ENCODE results near the gene WDFY4.

Gene WDFY4

DNA sequence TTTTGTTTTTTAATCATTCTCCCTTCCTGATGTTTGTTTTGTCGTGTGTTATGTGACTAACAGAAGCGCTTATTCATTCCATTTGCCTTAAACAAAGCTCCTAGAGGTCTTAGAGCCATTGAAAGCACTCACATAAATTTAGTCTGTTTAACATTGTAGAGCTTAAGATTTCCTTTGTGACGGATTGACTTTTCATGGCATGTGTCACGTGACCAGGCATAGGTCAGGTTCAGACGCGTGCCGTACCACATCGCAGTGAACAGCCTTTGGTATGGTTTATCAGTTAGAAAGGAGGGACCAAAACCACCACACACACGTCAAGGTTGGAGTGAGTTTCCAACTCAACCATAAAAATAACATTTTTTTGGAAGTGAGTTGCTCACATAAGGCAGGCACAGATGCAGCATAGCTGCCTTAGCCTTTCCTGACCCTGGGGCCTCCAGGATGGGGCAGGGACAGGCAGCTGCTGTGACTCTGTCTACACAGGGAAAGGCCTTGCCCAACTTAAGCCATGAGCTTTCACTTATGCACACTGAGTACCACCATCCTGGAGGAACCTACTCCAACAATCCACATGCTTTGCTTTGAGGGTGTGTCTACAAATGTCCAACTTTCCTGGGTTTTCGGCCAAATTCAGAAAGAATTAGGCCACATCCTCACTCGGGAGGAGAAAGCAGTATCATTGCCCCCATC is 55.5 kb downstream of the WDFY4 start:
- Mint-ChIP-seq H3K9me3 (no peaks in the 10 kb centered on the region), H3K27ac (no peak overlapping the region), H3K27me3 (peaks cover 1% of the 10 kb centered on the region), H3K36me3 (no peaks in the 10 kb centered on the region), H3K4me1 (no peaks in the 10 kb centered on the region), H3K4me3 (no peak overlapping the region)

DNA sequence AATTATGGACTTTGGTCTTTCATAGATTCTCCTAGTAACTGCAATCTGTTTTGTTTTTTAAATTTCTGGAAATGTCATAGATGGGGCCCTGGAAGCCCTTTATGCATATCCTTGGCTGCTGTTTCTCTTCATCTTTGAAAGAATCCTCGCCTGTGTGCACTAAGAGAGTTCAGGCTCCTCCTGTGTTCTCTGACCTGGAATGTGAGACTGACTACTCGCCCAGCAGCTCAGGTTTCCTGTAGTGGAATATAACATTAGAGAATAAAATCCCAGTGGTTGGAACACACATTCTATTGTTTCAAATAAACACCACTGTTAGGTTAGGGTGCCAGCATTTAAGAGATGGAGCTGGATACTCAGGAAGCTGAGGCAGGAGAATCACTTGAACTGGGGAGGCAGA is 56.3 kb downstream of the WDFY4 start:
- Mint-ChIP-seq H3K4me1 (no peaks in the 10 kb centered on the region), H3K9me3 (no peaks in the 10 kb centered on the region), H3K27me3 (no peaks in the 10 kb centered on the region), H3K36me3 (no peaks in the 10 kb centered on the region), H3K27ac (no peak overlapping the region), H3K4me3 (no peak overlapping the region)

DNA sequence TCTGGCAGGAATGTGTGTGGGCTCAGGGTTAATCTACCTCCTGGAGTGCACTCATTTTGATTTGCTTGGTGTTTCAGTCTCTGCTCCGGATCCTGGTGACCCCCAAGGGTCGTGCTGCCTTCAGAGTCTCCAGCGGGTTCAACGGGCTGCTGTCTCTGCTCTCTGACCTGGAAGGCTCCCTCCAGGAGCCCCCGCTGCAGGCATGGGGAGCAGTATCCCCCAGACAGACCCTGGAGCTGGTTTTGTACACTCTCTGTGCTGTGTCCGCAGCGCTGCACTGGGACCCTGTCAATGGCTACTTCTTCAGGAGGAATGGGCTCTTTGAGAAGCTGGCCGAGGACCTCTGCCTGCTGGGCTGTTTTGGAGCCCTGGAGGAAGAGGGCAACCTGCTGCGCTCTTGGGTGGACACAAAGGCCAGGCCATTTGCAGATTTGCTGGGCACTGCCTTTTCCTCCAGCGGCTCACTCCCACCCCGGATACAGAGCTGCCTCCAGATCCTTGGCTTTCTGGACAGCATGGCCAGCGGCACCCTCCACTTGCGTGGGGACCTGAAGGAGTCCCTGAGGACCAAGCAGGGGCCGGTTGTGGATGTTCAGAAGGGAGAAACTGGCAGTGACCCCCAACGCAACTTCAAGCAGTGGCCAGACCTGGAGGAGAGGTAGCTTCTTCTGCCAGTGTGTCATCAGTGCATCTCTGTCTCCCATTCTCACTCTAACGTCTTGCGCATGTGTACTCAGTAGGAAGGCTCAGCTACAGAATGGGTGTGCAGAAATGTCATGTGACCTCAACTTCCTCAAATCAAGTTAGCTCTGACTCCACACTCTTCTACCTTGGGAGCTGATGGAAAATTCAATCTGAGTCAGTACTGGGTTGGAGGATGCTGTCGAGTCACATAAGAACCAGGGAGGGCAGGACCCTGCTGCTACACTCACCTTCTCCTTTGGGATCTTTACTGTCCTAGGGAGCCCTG is 58.5 kb downstream of the WDFY4 start:
- no peaks in the 10 kb centered on the region for H3K4me1 Mint-ChIP-seq
- no peak overlapping the region for H3K27ac Mint-ChIP-seq
- no peak overlapping the region for H3K4me3 Mint-ChIP-seq
- H3K27me3 Mint-ChIP-seq, result no peaks in the 10 kb centered on the region
- H3K9me3 Mint-ChIP-seq, result peaks cover 8% of the 10 kb centered on the region
- H3K36me3 Mint-ChIP-seq, result peaks cover 1% of the 10 kb centered on the region

DNA sequence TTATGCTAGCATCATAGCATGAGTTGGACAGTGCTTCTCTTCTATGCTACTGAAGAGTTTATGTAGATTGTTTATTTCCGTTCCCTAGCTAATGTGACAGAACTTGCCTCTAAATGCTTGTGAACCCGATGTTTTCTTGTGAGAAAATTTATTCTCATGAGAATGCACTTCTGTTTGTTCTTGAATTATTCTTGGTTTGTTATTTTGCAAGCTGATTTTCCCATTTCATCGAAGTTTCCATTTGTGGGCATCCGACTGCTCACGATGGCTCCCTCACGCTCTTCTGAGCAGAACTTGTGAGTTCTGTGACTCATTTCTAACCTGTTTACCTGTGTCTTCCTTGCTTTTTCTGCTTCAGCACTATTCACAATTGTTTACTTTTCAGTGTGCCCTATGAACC is 59.9 kb downstream of the WDFY4 start:
- H3K4me1 Mint-ChIP-seq, result no peaks in the 10 kb centered on the region
- H3K27me3 Mint-ChIP-seq, result no peaks in the 10 kb centered on the region
- H3K4me3 Mint-ChIP-seq, result no peak overlapping the region
- H3K27ac Mint-ChIP-seq, result no peak overlapping the region
- H3K36me3 Mint-ChIP-seq, result peaks cover 1% of the 10 kb centered on the region
- peaks cover 8% of the 10 kb centered on the region for H3K9me3 Mint-ChIP-seq

DNA sequence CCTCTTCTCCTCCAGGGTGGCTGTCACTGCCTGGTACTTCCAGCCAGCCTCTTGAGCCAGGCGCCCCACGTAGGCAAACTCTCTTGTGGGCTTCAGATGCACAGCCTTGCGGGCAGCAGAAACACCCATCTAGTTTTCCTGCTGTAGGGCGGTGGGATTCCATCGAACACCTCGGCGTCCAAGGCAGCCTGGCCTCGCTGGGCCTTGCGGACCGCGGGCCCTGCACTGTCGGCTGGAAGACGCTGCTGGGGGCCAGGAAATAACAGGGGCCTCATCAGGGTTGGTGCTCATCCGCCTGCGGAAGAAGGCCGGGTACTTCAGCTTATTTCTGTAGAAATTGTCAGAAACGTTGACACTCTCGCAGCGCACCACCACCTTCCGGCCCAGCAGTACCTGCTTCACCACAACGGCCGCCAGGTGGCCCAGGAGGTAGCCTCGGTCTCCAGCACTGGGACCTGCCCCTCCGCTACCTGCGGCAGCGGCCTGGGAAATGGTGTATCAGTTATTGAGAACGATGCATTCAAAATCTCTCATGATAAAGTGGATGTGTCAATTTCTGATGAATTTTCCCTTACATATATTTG is 61.1 kb downstream of the WDFY4 start:
- Mint-ChIP-seq H3K4me1 (no peaks in the 10 kb centered on the region), H3K27ac (no peak overlapping the region), H3K9me3 (peaks cover 8% of the 10 kb centered on the region), H3K4me3 (no peak overlapping the region), H3K36me3 (peaks cover 1% of the 10 kb centered on the region), H3K27me3 (no peaks in the 10 kb centered on the region)

DNA sequence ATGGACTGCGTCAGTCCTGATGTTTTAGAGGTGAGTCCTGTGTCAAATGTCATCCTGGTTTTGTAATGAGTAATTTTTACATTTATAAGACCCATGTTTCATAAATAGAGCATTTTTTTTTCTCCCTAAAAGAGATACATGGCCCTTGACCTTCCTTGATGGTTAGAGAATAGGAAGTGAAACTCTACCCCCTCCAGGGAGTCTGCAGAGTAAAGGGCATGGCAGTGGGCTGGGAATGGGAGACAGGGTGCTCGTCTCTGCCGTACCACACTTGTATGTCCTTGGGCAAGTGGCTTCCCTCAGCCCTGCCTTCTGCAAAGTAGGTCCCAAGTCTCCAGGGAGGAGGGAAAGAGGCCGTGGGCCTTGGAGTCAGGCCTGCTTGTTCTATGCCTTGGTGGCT is 63.9 kb downstream of the WDFY4 start:
- Mint-ChIP-seq H3K36me3 (peaks cover 1% of the 10 kb centered on the region), H3K27ac (no peak overlapping the region), H3K4me1 (no peaks in the 10 kb centered on the region)

DNA sequence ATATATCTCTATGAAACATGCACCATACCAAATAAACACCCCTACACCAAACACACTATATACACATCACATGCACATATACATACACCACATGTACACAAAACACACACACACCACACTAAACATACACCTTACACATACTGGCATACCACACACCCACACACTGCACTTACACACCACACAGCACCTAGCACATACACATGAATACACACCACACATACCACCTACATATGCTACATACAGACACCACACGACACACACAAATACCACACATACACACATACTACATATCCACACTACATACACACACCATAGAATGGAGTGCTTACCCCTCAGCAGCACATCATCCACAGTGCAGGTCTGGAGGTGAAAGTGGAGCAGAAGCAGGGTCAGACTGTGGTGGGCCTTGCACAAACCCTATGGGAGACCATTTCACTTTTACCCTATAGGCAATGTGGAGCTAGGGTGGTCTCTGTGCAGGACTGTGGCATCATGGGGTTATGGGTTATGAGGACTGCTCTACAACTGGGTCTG is 64.6 kb downstream of the WDFY4 start:
- no peaks in the 10 kb centered on the region for H3K27me3 Mint-ChIP-seq
- no peak overlapping the region for H3K27ac Mint-ChIP-seq
- peaks cover 1% of the 10 kb centered on the region for H3K36me3 Mint-ChIP-seq
- no peaks in the 10 kb centered on the region for H3K4me1 Mint-ChIP-seq
- no peak overlapping the region for H3K4me3 Mint-ChIP-seq
- H3K9me3 Mint-ChIP-seq, result peaks cover 8% of the 10 kb centered on the region

More for the DNA sequence above, 63.9 kb downstream of the WDFY4 start:
- Mint-ChIP-seq H3K9me3 (peaks cover 8% of the 10 kb centered on the region), H3K27me3 (no peaks in the 10 kb centered on the region), H3K4me3 (no peak overlapping the region)

DNA sequence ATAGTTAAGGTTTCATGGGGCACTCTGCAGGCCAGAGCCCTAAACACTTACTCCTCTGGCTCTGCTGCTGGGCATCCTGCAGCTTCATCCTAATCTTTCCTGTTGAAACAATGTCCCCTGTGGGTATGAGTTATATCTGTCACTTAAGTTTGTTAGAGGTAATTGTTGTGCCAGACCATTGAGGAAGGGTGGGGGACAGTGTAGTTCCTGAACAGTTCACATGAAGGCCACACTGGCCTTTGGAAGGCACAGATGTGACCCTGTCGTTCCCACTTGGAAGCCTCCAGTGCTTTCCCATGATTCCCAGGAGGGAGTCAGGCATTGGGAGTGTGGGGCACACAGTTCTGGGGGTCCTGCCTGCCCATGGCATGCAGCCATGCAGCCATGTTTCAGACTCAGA is 65.3 kb downstream of the WDFY4 start:
- Mint-ChIP-seq H3K4me1 (no peaks in the 10 kb centered on the region), H3K4me3 (no peak overlapping the region), H3K36me3 (peaks cover 1% of the 10 kb centered on the region), H3K27me3 (no peaks in the 10 kb centered on the region), H3K27ac (no peak overlapping the region), H3K9me3 (peaks cover 8% of the 10 kb centered on the region)

DNA sequence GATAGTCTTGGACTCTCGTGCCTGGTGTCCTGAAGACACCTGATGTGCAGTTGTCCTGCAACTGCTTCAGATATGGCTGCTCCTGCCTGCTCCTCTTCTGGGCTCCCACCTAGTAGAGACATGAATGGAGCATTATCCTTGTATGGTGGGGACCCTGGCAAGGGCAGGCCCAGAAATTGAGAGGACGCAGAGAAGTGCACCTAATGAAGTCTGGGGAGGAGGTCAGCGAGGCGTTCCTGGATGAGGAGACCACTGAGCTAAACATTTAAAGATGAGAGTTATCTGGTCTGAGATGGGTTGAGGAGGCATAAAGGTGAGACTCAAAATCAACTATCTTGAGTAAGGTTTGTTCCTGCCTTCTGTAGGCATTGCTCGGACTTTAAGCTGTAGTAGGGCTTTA is 66.3 kb downstream of the WDFY4 start:
- Mint-ChIP-seq H3K9me3 (peaks cover 8% of the 10 kb centered on the region), H3K27ac (no peak overlapping the region), H3K4me1 (no peaks in the 10 kb centered on the region), H3K4me3 (no peak overlapping the region), H3K36me3 (peaks cover 1% of the 10 kb centered on the region), H3K27me3 (no peaks in the 10 kb centered on the region)

DNA sequence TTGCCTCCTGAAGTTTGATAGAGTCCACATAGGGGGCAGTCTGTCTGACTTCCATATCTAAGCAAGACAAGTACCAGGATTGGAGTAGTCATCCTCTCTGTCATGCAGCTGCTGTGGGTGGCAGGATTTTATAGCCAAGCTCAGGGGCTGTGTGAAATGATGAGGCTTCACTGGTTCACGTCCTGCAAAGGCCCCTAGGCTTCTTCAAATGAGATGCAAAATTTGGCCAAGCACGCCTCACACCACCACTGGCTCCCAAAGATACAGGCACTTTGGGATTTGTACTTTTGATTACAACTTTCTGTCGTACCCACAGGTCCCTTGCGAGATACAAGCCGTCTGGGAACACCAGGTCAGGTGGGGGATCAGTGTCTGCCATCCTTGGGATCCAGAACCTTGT is 67.1 kb downstream of the WDFY4 start:
- peaks cover 1% of the 10 kb centered on the region for H3K36me3 Mint-ChIP-seq
- peaks cover 8% of the 10 kb centered on the region for H3K9me3 Mint-ChIP-seq
- no peaks in the 10 kb centered on the region for H3K4me1 Mint-ChIP-seq
- no peaks in the 10 kb centered on the region for H3K27me3 Mint-ChIP-seq
- no peak overlapping the region for H3K4me3 Mint-ChIP-seq
- H3K27ac Mint-ChIP-seq, result no peak overlapping the region

DNA sequence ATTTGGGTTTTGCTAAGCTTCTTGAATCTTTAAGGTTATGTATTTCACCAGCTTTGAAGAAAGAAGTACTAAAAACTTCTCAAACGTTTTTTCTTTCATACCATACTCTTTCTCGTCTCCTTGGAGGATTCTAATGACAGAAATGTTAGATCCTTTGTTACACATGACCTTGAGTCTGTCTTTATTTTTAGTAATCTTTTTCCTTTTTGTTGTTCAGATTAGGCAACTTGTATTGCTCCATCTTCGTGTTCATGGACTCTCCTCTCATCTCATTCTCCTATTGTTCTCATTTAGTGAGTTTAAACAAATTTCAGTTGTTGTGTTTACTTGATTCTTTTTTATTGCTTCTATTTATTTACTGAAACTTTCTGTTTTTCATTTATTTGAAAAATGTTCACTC is 73.7 kb downstream of the WDFY4 start:
- H3K36me3 Mint-ChIP-seq, result peaks cover 1% of the 10 kb centered on the region
- H3K4me1 Mint-ChIP-seq, result no peaks in the 10 kb centered on the region
- H3K9me3 Mint-ChIP-seq, result peaks cover 6% of the 10 kb centered on the region
- no peak overlapping the region for H3K4me3 Mint-ChIP-seq
- H3K27ac Mint-ChIP-seq, result no peak overlapping the region
- peaks cover 8% of the 10 kb centered on the region for H3K27me3 Mint-ChIP-seq

DNA sequence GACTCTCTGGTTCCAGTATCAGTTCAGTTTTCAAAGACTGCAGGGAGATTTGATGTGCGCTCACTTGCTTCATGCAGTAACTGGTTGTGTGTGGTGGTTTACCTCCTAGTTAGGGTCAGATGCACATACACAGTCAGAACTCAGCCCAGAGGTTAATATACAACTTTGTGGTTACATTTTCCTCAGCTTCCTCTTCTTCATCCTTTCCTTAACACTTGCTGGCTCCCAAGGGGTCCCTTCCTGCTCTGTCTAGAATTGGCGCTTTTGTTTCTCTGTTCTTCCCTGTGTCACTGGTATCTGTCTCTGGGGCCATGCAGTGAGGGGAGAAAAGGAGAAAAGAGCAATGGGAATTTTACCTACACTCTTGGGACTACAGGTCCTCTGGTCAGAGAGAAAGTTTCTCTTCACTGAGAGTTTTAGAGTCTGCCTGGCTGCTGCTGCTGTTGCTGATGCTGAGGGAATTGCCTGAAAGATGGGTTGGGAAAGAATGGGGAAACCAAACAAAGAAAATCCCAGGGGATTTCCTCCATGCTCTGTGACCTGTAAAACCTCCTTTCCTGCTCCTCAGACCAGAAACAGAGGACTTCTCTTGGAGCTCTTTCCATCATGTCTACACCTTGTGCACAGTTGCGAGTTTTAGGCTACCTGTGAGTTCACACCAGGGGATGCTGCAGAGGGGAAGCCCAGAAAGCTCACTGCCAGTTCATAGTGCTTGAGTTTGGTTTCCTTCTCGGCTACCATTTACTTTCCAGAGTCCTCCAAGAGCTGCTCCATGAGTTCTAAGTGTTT is 74.6 kb downstream of the WDFY4 start:
- Mint-ChIP-seq H3K4me3 (no peak overlapping the region), H3K4me1 (no peaks in the 10 kb centered on the region), H3K36me3 (peaks cover 1% of the 10 kb centered on the region), H3K27ac (no peak overlapping the region), H3K9me3 (peaks cover 6% of the 10 kb centered on the region), H3K27me3 (peaks cover 8% of the 10 kb centered on the region)

DNA sequence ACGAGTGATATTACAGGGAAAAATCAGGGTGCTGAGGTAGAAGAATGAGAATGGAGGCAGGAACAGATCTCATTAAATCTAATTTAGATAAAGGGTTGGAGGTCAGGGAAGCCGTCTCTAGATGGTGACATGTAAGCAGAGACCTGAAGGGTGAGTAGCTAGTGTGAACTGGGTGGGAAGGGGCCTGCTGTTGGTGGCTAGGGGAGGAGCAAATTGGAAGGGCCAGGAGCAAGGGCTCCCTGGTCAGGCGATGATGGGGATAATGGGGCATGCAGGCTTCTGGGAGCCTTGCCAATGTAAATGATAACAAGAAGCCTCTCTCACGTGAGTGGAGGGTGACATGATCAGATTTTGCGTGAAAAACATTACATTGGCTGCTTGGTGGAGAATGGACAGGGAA is 76.3 kb downstream of the WDFY4 start:
- peaks cover 6% of the 10 kb centered on the region for H3K9me3 Mint-ChIP-seq
- no peak overlapping the region for H3K4me3 Mint-ChIP-seq
- no peak overlapping the region for H3K27ac Mint-ChIP-seq
- no peaks in the 10 kb centered on the region for H3K4me1 Mint-ChIP-seq
- H3K36me3 Mint-ChIP-seq, result peaks cover 1% of the 10 kb centered on the region
- H3K27me3 Mint-ChIP-seq, result peaks cover 8% of the 10 kb centered on the region

DNA sequence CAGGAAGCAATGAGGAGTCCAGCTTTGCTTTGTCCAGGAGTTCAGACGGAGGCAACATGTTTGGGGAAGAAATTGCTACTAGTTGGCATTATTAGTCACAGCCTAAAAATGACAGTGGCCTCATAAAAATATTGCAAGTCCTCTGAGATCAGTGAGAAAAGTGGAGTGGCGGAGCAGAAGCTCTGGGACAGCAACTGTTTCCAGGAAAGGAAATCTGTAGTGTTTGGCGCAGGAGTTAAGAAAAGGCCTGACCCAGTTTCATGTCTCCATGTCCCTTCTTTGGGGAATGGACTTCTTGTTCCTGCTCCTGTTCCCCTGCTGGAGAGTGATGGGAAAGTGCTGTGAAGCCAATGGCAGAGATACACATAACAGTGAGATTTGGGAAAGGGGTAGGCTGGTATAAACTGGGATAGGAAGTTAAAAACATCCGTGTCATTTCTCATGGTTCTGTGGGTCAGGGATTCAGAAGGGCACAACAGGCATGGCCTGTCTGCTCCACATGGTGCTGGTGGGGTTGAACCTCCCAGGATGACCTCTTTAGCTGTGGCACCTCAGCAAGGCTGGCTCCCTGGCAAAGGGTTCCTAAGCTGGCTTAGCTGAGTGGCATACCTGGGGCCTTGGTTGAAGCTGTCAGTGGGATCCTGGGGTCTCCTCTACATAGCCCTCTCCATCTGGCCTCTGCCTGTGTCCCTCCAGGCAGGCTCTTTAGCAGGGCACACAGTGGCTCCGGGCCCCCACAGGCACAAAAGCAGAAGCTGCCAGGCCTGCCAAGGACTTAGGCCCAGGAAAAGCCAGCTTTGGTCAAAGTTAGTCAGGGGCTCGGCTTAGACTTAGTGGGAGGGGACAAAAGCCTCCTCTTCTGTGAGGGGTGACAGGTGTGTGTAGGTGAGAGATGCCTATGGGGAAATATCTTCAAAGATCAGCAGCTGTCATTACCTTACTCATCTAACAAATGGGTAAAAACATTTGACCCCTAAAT is 77.7 kb downstream of the WDFY4 start:
- H3K27ac Mint-ChIP-seq, result no peak overlapping the region
- H3K36me3 Mint-ChIP-seq, result peaks cover 1% of the 10 kb centered on the region
- no peaks in the 10 kb centered on the region for H3K4me1 Mint-ChIP-seq

More for the DNA sequence above, 77.7 kb downstream of the WDFY4 start:
- H3K4me3 Mint-ChIP-seq, result no peak overlapping the region
- H3K9me3 Mint-ChIP-seq, result peaks cover 4% of the 10 kb centered on the region
- peaks cover 8% of the 10 kb centered on the region for H3K27me3 Mint-ChIP-seq

All from activated naive CD4-positive, alpha-beta T cell treated with anti-CD3 and anti-CD28 coated beads, Interleukin-2, amount 50 U/mL, for 24 hours (primary cell).